Immature natural killer cell (primary cell): Measurements from ENCODE around the gene RSAD2. TPM values are rescaled to one million over a fixed set of nuclear protein-coding genes. Genes with fewer than 3 reads are reported as not detected.

Experiments
- DNase-seq, 3 donors: peaks; one replicate each; pipeline ENCODE4 v3.0.0; 2022; ENCODE audit warnings: mixed read lengths in 1 of 3
- H3K27ac Mint-ChIP-seq, 6 donors: one replicate each; pipeline ENCODE4 v1.8.0; 2020; ENCODE audit warnings: mixed read lengths in 6 of 6, mild to moderate bottlenecking in 5 of 6, inconsistent platforms in 4 of 6, moderate library complexity in 3 of 6
- H3K27me3 Mint-ChIP-seq, 3 donors: one replicate each; pipeline ENCODE4 v1.8.0; 2020 to 2021; ENCODE audit warnings: low read depth in 3 of 3, mild to moderate bottlenecking in 3 of 3, mixed read lengths in 3 of 3, moderate library complexity in 3 of 3, inconsistent platforms in 1 of 3
- H3K36me3 Mint-ChIP-seq, 3 donors: one replicate each; pipeline ENCODE4 v1.8.0; 2020; ENCODE audit warnings: mixed read lengths in 3 of 3, inconsistent platforms in 2 of 3, mild to moderate bottlenecking in 2 of 3
- H3K4me1 Mint-ChIP-seq, 2 donors: one replicate each; pipeline ENCODE4 v1.8.0; 2020; ENCODE audit warnings: inconsistent platforms in 2 of 2, mild to moderate bottlenecking in 2 of 2, mixed read lengths in 2 of 2, moderate library complexity in 1 of 2
- H3K4me3 Mint-ChIP-seq, 5 donors: one replicate each; pipeline ENCODE4 v1.8.0; 2020; ENCODE audit warnings: mild to moderate bottlenecking in 5 of 5, mixed read lengths in 5 of 5, inconsistent platforms in 3 of 5, moderate library complexity in 3 of 5
- H3K9me3 Mint-ChIP-seq, 6 donors: one replicate each; pipeline ENCODE4 v1.8.0; 2020; ENCODE audit warnings: mild to moderate bottlenecking in 6 of 6, mixed read lengths in 6 of 6, inconsistent platforms in 4 of 6, moderate library complexity in 3 of 6
- polyA plus RNA-seq, 3 donors: library from polyadenylated mRNA; unstranded; fragments of 300-500 nt; fragmentation: Illumina TruSeq; gene quantifications; one replicate each; pipeline ENCODE4 v1.2.3, GENCODE V29; 2021

Gene RSAD2
- 10 to 100 TPM in 1 of 3 donors, 1 to 10 TPM in 2; 1.2 to 16.5 (median 5.8) TPM for polyA plus RNA-seq

GRCh38 chr2:6877402-6878304 lies at the start of gene RSAD2:
TSS of gene RSAD2 (plus strand) at chr2:6877777. CDS start at chr2:6877801, 24 bp downstream.
- Mint-ChIP-seq H3K27me3 (no peaks in the 10 kb centered on the region), H3K4me1 (peaks cover 38 to 53% of the 10 kb centered on the region in 2 donors), H3K27ac (peak within 1 kb of the TSS; percentile 73 to 88 (median 84)), H3K9me3 (no peaks in the 10 kb centered on the region), H3K4me3 (peak within 1 kb of the TSS; percentile 82 to 92 (median 87)), H3K36me3 (peaks cover 0 to 12% (median 10%) of the 10 kb centered on the region in 3 donors)
- DNase-seq, result peak; percentile 53 to 66 (median 59)

GRCh38 chr2:6828299-6828584 lies 49.3 kb upstream of the RSAD2 start:
- H3K27me3 Mint-ChIP-seq, result peaks cover 0 to 4% (median 3%) of the 10 kb centered on the region in 3 donors
- peaks cover 2 to 19% (median 12%) of the 10 kb centered on the region in 6 donors for H3K9me3 Mint-ChIP-seq
- H3K27ac Mint-ChIP-seq, result no peak overlapping the region
- DNase-seq, result no peak
- peaks cover 12 to 16% of the 10 kb centered on the region in 2 donors for H3K4me1 Mint-ChIP-seq
- no peak overlapping the region for H3K4me3 Mint-ChIP-seq
- H3K36me3 Mint-ChIP-seq, result peaks cover 8 to 28% (median 12%) of the 10 kb centered on the region in 3 donors

GRCh38 chr2:6831229-6831628 lies 46.3 kb upstream of the RSAD2 start:
- Mint-ChIP-seq H3K36me3 (peaks cover 8 to 44% (median 16%) of the 10 kb centered on the region in 3 donors), H3K9me3 (peaks cover 2 to 19% (median 12%) of the 10 kb centered on the region in 6 donors), H3K4me1 (peaks cover 13 to 16% of the 10 kb centered on the region in 2 donors), H3K27ac (peak overlapping the region in 1 of 6 donors; percentile 56), H3K4me3 (no peak overlapping the region), H3K27me3 (peaks cover 0 to 4% (median 3%) of the 10 kb centered on the region in 3 donors)
- no peak for DNase-seq

- peaks cover 9 to 11% of the 10 kb centered on the region in 2 donors for H3K4me1 Mint-ChIP-seq
- peaks cover 2 to 19% (median 12%) of the 10 kb centered on the region in 6 donors for H3K9me3 Mint-ChIP-seq
- H3K4me3 Mint-ChIP-seq, result peak overlapping the region in 4 of 5 donors; percentile 3 to 58 (median 28)
- peaks cover 8 to 47% (median 16%) of the 10 kb centered on the region in 3 donors for H3K36me3 Mint-ChIP-seq
- peak overlapping the region; percentile 76 to 89 (median 78) for H3K27ac Mint-ChIP-seq
- DNase-seq, result peak in 1 of 3 donors; percentile 13
- H3K27me3 Mint-ChIP-seq, result peaks cover 0 to 4% (median 3%) of the 10 kb centered on the region in 3 donors
Measured at GRCh38 chr2:6832596-6833299, 44.8 kb upstream of the RSAD2 start.

- H3K36me3 Mint-ChIP-seq, result peaks cover 11 to 50% (median 18%) of the 10 kb centered on the region in 3 donors
- no peak for DNase-seq
- peaks cover 2 to 19% (median 12%) of the 10 kb centered on the region in 6 donors for H3K9me3 Mint-ChIP-seq
- H3K27ac Mint-ChIP-seq, result peak overlapping the region; percentile 67 to 89 (median 77)
- H3K4me1 Mint-ChIP-seq, result peaks cover 7 to 11% of the 10 kb centered on the region in 2 donors
- peak overlapping the region in 3 of 5 donors; percentile 5 to 58 (median 33) for H3K4me3 Mint-ChIP-seq
- peaks cover 0 to 4% (median 3%) of the 10 kb centered on the region in 3 donors for H3K27me3 Mint-ChIP-seq
Measured at GRCh38 chr2:6833300-6833604, 44.3 kb upstream of the RSAD2 start.

- H3K36me3 Mint-ChIP-seq, result peaks cover 19 to 56% (median 24%) of the 10 kb centered on the region in 3 donors
- H3K9me3 Mint-ChIP-seq, result peaks cover 2 to 19% (median 12%) of the 10 kb centered on the region in 6 donors
- H3K4me1 Mint-ChIP-seq, result peaks cover 7 to 11% of the 10 kb centered on the region in 2 donors
- no peak overlapping the region for H3K4me3 Mint-ChIP-seq
- DNase-seq, result no peak
- peak overlapping the region in 4 of 6 donors; percentile 6 to 73 (median 36) for H3K27ac Mint-ChIP-seq
- peaks cover 0 to 4% (median 3%) of the 10 kb centered on the region in 3 donors for H3K27me3 Mint-ChIP-seq
Measured at GRCh38 chr2:6834163-6834562, 43.4 kb upstream of the RSAD2 start.

GRCh38 chr2:6835467-6835866 lies 42.1 kb upstream of the RSAD2 start:
- H3K4me1 Mint-ChIP-seq, result peaks cover 7 to 11% of the 10 kb centered on the region in 2 donors
- H3K9me3 Mint-ChIP-seq, result peaks cover 9 to 23% (median 10%) of the 10 kb centered on the region in 6 donors
- no peak for DNase-seq
- peaks cover 28 to 60% (median 31%) of the 10 kb centered on the region in 3 donors for H3K36me3 Mint-ChIP-seq
- H3K27ac Mint-ChIP-seq, result peak overlapping the region in 1 of 6 donors; percentile 5
- no peak overlapping the region for H3K4me3 Mint-ChIP-seq
- peaks cover 0 to 4% (median 3%) of the 10 kb centered on the region in 3 donors for H3K27me3 Mint-ChIP-seq

- peaks cover 35 to 58% (median 50%) of the 10 kb centered on the region in 3 donors for H3K36me3 Mint-ChIP-seq
Measured at GRCh38 chr2:6838673-6839319, 38.8 kb upstream of the RSAD2 start.

GRCh38 chr2:6841537-6842287 lies 35.9 kb upstream of the RSAD2 start:
- peaks cover 0 to 4% (median 0%) of the 10 kb centered on the region in 3 donors for H3K27me3 Mint-ChIP-seq
- no peak overlapping the region for H3K27ac Mint-ChIP-seq
- peaks cover 36 to 67% (median 51%) of the 10 kb centered on the region in 6 donors for H3K9me3 Mint-ChIP-seq
- H3K4me3 Mint-ChIP-seq, result no peak overlapping the region
- peaks cover 49 to 71% (median 63%) of the 10 kb centered on the region in 3 donors for H3K36me3 Mint-ChIP-seq
- H3K4me1 Mint-ChIP-seq, result no peaks in the 10 kb centered on the region
- no peak for DNase-seq

More at GRCh38 chr2:6838673-6839319, 38.8 kb upstream of the RSAD2 start:
- Mint-ChIP-seq H3K27ac (no peak overlapping the region), H3K4me1 (peaks cover 0 to 2% of the 10 kb centered on the region in 2 donors), H3K27me3 (peaks cover 0 to 4% (median 0%) of the 10 kb centered on the region in 3 donors), H3K4me3 (no peak overlapping the region), H3K9me3 (peaks cover 12 to 38% (median 22%) of the 10 kb centered on the region in 6 donors)
- DNase-seq, result no peak

GRCh38 chr2:6845312-6845711 lies 32.3 kb upstream of the RSAD2 start:
- no peak for DNase-seq
- no peak overlapping the region for H3K27ac Mint-ChIP-seq

GRCh38 chr2:6845903-6846302 lies 31.7 kb upstream of the RSAD2 start:
- Mint-ChIP-seq H3K4me3 (no peak overlapping the region), H3K36me3 (peaks cover 68 to 84% (median 73%) of the 10 kb centered on the region in 3 donors), H3K4me1 (peaks cover 7 to 35% of the 10 kb centered on the region in 2 donors), H3K9me3 (peaks cover 38 to 89% (median 65%) of the 10 kb centered on the region in 6 donors), H3K27ac (no peak overlapping the region), H3K27me3 (peaks cover 0 to 4% (median 2%) of the 10 kb centered on the region in 3 donors)
- DNase-seq, result no peak

More at GRCh38 chr2:6845312-6845711, 32.3 kb upstream of the RSAD2 start:
- H3K9me3 Mint-ChIP-seq, result peaks cover 38 to 89% (median 65%) of the 10 kb centered on the region in 6 donors
- H3K4me3 Mint-ChIP-seq, result no peak overlapping the region
- peaks cover 3 to 29% of the 10 kb centered on the region in 2 donors for H3K4me1 Mint-ChIP-seq
- peaks cover 0 to 4% (median under 1%) of the 10 kb centered on the region in 3 donors for H3K27me3 Mint-ChIP-seq
- H3K36me3 Mint-ChIP-seq, result peaks cover 64 to 82% (median 72%) of the 10 kb centered on the region in 3 donors

- DNase-seq, result no peak
- Mint-ChIP-seq H3K27me3 (peaks cover 0 to 4% (median 2%) of the 10 kb centered on the region in 3 donors), H3K36me3 (peaks cover 65 to 83% (median 68%) of the 10 kb centered on the region in 3 donors), H3K4me3 (no peak overlapping the region), H3K9me3 (peaks cover 38 to 82% (median 64%) of the 10 kb centered on the region in 6 donors), H3K4me1 (peaks cover 12 to 41% of the 10 kb centered on the region in 2 donors), H3K27ac (no peak overlapping the region)
Measured at GRCh38 chr2:6846540-6846939, 31.0 kb upstream of the RSAD2 start.
